ENCODE data around the gene LRRTM3.

- TF ChIP-seq POLR2AphosphoS5 (IDR thresholded peaks at IDR 0.05) = no peak
- no peak for TF ChIP-seq CTCF (IDR thresholded peaks at IDR 0.05)
- TF ChIP-seq POLR2A (IDR thresholded peaks at IDR 0.05) = no peak
Observed at GRCh38 chr10:66881814-66882213, 44.0 kb upstream of the LRRTM3 start.
